Measurements from ENCODE around the gene UBXN10.

The UBXN10 gene

GRCh38 chr1:20183035-20183434 is 2.9 kb upstream of the UBXN10 start:
- no peak for DNase-seq (ENCODE audit: low read depth)

- no peak for DNase-seq (ENCODE audit: low read depth)
Measured at GRCh38 chr1:20183616-20184271, 2.2 kb upstream of the UBXN10 start.

- DNase-seq (ENCODE audit: low read depth) = no peak
Measured at GRCh38 chr1:20184481-20184900, 1.4 kb upstream of the UBXN10 start.

GRCh38 chr1:20184997-20185833 is 681 bp upstream of the UBXN10 start:
- peak; percentile 45 for DNase-seq (ENCODE audit: low read depth)

GRCh38 chr1:20187103-20187812 is 1.4 kb downstream of the UBXN10 start:
- DNase-seq (ENCODE audit: low read depth) = peak; percentile 10

GRCh38 chr1:20187813-20188454 is 2.0 kb downstream of the UBXN10 start:
- no peak for DNase-seq (ENCODE audit: low read depth)

GRCh38 chr1:20188455-20188817 is 2.5 kb downstream of the UBXN10 start:
- DNase-seq (ENCODE audit: low read depth) = no peak

- DNase-seq (ENCODE audit: low read depth) = no peak
Measured at GRCh38 chr1:20189664-20190063, 3.8 kb downstream of the UBXN10 start.

- DNase-seq (ENCODE audit: low read depth) = no peak
Measured at GRCh38 chr1:20190256-20191160, 4.6 kb downstream of the UBXN10 start.

GRCh38 chr1:20191266-20191825 is 5.5 kb downstream of the UBXN10 start:
- DNase-seq (ENCODE audit: low read depth) = no peak

- DNase-seq (ENCODE audit: low read depth) = no peak
Measured at GRCh38 chr1:20192364-20192763, 6.5 kb downstream of the UBXN10 start.

- no peak for DNase-seq (ENCODE audit: low read depth)
Measured at GRCh38 chr1:20192871-20193411, 7.0 kb downstream of the UBXN10 start.

- DNase-seq (ENCODE audit: low read depth) = no peak
Measured at GRCh38 chr1:20194224-20194623, 8.3 kb downstream of the UBXN10 start.

GRCh38 chr1:20194757-20195461 is 9.0 kb downstream of the UBXN10 start:
- peak; percentile 56 for DNase-seq (ENCODE audit: low read depth)

GRCh38 chr1:20195462-20195780 is 9.5 kb downstream of the UBXN10 start:
- no peak for DNase-seq (ENCODE audit: low read depth)

GRCh38 chr1:20197329-20197791 is 11.5 kb downstream of the UBXN10 start:
- DNase-seq (ENCODE audit: low read depth) = no peak

- DNase-seq (ENCODE audit: low read depth) = no peak
Measured at GRCh38 chr1:20198296-20198695, 12.4 kb downstream of the UBXN10 start.

GRCh38 chr1:20198918-20199317 is 13.0 kb downstream of the UBXN10 start:
- no peak for DNase-seq (ENCODE audit: low read depth)

- no peak for DNase-seq (ENCODE audit: low read depth)
Measured at GRCh38 chr1:20199403-20199802, 13.5 kb downstream of the UBXN10 start.

GRCh38 chr1:20199840-20200239 is 13.9 kb downstream of the UBXN10 start:
- DNase-seq (ENCODE audit: low read depth) = no peak
